Measurements from ENCODE around the gene FBP2. TPM values are rescaled to one million over a fixed set of nuclear protein-coding genes. Genes with fewer than 3 reads are reported as not detected.

Gene FBP2
- total RNA-seq, 1 experiment from 2014 or later, result not detected

- TF ChIP-seq, protein P1, sequence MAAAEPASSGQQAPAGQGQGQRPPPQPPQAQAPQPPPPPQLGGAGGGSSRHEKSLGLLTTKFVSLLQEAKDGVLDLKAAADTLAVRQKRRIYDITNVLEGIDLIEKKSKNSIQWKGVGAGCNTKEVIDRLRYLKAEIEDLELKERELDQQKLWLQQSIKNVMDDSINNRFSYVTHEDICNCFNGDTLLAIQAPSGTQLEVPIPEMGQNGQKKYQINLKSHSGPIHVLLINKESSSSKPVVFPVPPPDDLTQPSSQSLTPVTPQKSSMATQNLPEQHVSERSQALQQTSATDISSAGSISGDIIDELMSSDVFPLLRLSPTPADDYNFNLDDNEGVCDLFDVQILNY (CRISPR knock-in tag; IDR thresholded peaks at IDR 0.05), result no peak
- TF ChIP-seq OVOL2 (CRISPR knock-in tag; IDR thresholded peaks at IDR 0.05; ENCODE audit: borderline replicate concordance), result no peak
- TF ChIP-seq JAZF1 (CRISPR knock-in tag; IDR thresholded peaks at IDR 0.05), result no peak
- no peak for TF ChIP-seq ERG (CRISPR knock-in tag; IDR thresholded peaks at IDR 0.05)
- TF ChIP-seq TEAD1 (CRISPR knock-in tag; IDR thresholded peaks at IDR 0.05), result no peak
- TF ChIP-seq, protein P2, sequence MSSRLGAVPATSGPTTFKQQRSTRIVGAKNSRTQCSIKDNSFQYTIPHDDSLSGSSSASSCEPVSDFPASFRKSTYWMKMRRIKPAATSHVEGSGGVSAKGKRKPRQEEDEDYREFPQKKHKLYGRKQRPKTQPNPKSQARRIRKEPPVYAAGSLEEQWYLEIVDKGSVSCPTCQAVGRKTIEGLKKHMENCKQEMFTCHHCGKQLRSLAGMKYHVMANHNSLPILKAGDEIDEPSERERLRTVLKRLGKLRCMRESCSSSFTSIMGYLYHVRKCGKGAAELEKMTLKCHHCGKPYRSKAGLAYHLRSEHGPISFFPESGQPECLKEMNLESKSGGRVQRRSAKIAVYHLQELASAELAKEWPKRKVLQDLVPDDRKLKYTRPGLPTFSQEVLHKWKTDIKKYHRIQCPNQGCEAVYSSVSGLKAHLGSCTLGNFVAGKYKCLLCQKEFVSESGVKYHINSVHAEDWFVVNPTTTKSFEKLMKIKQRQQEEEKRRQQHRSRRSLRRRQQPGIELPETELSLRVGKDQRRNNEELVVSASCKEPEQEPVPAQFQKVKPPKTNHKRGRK (CRISPR knock-in tag; IDR thresholded peaks at IDR 0.05; ENCODE audit: borderline replicate concordance), result no peak
- no peak for TF ChIP-seq TCF7 (CRISPR knock-in tag; IDR thresholded peaks at IDR 0.05; ENCODE audit: low read depth)
- no peak for TF ChIP-seq ARID4B (CRISPR knock-in tag; IDR thresholded peaks at IDR 0.05; ENCODE audit: borderline replicate concordance)
Measured at GRCh38 chr9:94638335-94639060, 44.9 kb upstream of the FBP2 start (continued).

GRCh38 chr9:94632737-94633136 is 39.1 kb upstream of the FBP2 start:
- Mint-ChIP-seq H3K36me3 (peaks cover 2% of the 10 kb centered on the region; the same call in 1 of the 2 replicates), H3K27me3 (ENCODE audit: low read depth) (peaks cover 25% of the 10 kb centered on the region), H3K4me3 (no peak overlapping the region), H3K27ac (no peak overlapping the region; the same call in 1 of the 2 replicates), H3K9me3 (no peaks in the 10 kb centered on the region), H3K4me1 (peaks cover 35% of the 10 kb centered on the region)
- DNase-seq (ENCODE audit: low spot score) (no peak), ATAC-seq (no peak)
- POLR2A ChIA-PET, result no interaction called here
- CTCF ChIA-PET, result interaction anchor here (3.2 kb wide), 1 partner anchor 10 kb away, joined by 10 read pairs; no protein-coding TSS in a partner anchor
- TF ChIP-seq, protein P3, sequence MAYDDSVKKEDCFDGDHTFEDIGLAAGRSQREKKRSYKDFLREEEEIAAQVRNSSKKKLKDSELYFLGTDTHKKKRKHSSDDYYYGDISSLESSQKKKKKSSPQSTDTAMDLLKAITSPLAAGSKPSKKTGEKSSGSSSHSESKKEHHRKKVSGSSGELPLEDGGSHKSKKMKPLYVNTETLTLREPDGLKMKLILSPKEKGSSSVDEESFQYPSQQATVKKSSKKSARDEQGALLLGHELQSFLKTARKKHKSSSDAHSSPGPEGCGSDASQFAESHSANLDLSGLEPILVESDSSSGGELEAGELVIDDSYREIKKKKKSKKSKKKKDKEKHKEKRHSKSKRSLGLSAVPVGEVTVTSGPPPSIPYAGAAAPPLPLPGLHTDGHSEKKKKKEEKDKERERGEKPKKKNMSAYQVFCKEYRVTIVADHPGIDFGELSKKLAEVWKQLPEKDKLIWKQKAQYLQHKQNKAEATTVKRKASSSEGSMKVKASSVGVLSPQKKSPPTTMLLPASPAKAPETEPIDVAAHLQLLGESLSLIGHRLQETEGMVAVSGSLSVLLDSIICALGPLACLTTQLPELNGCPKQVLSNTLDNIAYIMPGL (CRISPR knock-in tag; IDR thresholded peaks at IDR 0.05), result no peak
- TF ChIP-seq JUN (CRISPR knock-in tag; IDR thresholded peaks at IDR 0.05) (no peak), AFF4 (CRISPR knock-in tag; IDR thresholded peaks at IDR 0.05; ENCODE audit: borderline replicate concordance) (no peak), ZBTB21 (CRISPR knock-in tag; IDR thresholded peaks at IDR 0.05; ENCODE audit: borderline replicate concordance) (no peak), ZSCAN18 (CRISPR knock-in tag; IDR thresholded peaks at IDR 0.05) (no peak)
- TF ChIP-seq, protein P4, sequence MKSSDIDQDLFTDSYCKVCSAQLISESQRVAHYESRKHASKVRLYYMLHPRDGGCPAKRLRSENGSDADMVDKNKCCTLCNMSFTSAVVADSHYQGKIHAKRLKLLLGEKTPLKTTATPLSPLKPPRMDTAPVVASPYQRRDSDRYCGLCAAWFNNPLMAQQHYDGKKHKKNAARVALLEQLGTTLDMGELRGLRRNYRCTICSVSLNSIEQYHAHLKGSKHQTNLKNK (CRISPR knock-in tag; IDR thresholded peaks at IDR 0.05), result no peak
- TF ChIP-seq, protein P5, sequence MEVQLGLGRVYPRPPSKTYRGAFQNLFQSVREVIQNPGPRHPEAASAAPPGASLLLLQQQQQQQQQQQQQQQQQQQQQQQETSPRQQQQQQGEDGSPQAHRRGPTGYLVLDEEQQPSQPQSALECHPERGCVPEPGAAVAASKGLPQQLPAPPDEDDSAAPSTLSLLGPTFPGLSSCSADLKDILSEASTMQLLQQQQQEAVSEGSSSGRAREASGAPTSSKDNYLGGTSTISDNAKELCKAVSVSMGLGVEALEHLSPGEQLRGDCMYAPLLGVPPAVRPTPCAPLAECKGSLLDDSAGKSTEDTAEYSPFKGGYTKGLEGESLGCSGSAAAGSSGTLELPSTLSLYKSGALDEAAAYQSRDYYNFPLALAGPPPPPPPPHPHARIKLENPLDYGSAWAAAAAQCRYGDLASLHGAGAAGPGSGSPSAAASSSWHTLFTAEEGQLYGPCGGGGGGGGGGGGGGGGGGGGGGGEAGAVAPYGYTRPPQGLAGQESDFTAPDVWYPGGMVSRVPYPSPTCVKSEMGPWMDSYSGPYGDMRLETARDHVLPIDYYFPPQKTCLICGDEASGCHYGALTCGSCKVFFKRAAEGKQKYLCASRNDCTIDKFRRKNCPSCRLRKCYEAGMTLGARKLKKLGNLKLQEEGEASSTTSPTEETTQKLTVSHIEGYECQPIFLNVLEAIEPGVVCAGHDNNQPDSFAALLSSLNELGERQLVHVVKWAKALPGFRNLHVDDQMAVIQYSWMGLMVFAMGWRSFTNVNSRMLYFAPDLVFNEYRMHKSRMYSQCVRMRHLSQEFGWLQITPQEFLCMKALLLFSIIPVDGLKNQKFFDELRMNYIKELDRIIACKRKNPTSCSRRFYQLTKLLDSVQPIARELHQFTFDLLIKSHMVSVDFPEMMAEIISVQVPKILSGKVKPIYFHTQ (CRISPR knock-in tag; IDR thresholded peaks at IDR 0.05), result no peak

Measured in WTC11 (cell line).